GM04503 (cell line): ENCODE results near the gene GLRA3.
A peak's percentile ranks its signal among the peaks of the same experiment; 100 is the strongest.
"Not testable (repeated sequence)": the region's sequence is repeated elsewhere in the genome, so short reads cannot be mapped to it uniquely, and the experiment has no call there.

Source experiments
- DNase-seq: peaks from one replicate; pipeline ENCODE4 v3.0.0-alpha.2; 2012; ENCODE audit warnings: low read depth

GLRA3 gene

DNA sequence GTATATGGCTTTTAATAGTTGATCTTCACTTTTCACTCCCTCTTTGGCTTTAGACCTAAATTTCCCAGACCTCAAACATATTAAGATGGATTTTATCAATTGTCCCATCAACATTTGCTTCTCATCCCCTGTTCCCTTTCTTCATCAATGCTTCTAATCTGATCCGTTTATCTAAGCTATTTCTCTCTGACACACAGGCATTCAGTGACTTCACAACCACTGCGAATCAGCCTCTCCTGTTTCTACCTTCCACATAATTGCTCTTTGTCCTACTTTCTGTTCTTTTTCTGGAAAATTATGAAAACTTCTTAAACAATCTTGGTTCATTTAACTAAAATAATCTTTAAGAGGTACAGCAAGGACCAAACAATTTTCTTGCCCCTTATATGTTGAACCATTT is 115.2 kb downstream of the GLRA3 start:
- DNase-seq = no peak

DNA sequence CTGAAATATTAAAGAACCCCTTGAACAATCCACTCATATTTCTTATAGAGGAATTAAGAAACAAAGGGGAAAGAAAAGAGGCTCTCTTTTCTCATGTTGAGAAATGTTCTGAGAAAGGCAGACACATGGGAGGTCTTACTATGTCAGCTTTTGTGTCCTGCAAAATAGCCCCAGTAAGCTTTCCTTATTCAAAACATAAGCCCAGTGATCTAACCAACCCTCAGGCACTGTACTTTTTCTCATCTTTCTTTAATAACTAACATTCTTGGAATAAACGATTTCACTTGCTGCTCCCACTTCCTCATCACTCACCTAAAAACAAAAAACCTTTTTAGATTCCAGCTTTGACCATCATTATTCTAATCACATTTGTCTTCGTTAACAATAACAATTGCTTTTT is 115.9 kb downstream of the GLRA3 start:
- no peak for DNase-seq

DNA sequence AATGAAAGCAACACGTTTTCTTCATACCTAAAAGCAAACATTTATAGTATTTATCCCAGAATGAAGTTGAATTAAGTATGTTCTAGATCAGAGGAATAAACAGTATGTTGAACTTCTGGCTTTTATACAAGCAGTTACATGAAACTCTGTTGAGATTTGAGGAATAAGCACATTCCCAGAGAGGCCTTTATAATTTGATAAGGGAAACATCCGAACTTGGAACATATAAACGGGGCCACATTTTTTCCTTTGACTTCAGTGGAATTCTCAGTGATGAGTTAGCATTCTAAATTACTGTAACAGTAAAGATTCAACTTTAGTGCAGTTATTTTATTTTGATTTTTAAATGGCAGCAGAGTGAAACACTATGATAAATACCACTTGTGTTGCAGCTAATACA is 119.5 kb downstream of the GLRA3 start:
- no peak for DNase-seq

DNA sequence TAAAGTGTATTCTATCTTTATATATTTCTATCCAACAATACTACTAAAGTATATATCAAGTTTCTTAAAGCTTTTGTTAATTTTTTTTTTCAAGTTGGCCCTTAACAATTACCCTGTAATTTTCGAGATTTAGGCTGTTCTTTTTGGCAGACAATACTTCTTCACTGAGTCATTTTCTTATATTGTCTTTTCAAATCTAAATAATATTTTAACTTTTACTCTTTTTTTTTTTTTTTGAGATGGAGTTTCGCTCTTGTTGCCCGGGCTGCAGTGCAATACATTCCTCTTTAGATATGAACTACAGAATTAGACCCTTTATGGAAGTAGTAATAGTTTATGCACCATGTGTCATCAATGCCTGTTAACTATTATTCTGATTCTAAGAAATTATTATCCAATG is 120.7 kb downstream of the GLRA3 start:
- no peak for DNase-seq

DNA sequence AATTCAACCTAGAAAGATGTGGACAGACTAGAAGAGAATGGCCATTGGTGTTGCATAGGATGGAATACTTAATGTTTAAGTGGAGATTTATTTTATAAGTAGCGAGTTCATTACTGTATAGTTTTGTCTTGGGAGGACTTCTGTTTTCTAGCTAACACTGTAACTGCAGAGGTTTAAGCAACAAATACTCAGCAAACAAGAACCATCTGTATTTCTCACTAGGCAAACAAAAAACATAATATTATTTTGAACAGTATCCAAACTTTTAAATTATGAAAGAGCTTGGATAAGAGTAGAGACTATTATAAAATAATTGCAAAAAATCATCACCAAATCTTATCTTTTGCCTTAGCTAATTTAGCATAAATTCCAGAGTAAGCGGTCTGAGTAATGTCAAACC is 121.1 kb downstream of the GLRA3 start:
- DNase-seq = no peak

DNA sequence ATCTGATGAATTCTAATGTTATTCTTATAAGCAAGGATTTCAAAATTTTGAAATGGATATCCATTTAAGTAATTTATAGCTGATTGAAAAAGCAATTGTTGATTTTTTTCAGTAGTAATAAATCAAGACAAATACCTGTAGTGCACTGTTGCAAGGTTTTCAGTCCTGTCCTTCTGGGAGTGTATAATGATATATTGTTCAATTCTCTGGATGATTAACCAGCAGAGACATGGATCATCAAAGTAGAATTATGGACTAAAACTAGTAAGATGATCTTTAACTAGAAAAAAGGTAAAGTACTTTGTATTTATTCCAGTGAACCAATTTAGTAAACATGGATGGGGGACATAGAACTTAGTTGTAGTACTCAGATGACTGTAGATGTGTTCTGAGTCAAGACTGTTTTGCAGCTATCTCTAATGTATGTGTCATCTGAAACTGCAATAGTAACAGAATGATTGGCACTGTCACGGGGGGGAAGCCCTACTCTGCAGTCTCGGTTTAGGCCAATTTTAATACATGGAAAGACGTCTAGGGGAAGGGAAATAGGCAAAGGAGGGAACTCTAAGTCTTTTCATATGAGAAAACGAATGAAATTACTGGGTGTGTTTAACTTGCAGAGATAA is 121.9 kb downstream of the GLRA3 start:
- DNase-seq = no peak

DNA sequence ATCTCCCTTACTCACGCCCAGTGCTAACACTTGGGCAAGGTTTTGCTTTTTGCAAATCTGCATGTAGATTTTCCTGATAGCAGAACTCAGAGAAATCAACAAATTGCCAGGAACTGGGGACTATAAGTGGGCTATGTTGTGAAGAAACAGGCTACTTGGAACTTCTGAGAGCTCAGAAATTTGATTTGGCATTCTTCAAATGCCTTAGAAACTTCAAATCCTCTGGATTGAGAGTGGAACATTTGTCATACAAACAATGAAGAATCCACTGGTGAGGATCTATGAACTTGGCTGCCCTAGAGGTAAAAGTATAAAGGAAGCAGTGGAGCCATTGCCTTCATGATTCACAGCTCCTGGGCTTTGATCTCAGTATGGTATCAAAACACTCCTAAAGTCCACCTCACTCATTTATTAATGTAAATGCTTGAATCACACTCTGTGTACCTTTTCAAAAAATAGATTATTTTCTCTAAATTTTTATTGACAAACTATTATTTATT is 126.0 kb downstream of the GLRA3 start:
- DNase-seq = no peak

DNA sequence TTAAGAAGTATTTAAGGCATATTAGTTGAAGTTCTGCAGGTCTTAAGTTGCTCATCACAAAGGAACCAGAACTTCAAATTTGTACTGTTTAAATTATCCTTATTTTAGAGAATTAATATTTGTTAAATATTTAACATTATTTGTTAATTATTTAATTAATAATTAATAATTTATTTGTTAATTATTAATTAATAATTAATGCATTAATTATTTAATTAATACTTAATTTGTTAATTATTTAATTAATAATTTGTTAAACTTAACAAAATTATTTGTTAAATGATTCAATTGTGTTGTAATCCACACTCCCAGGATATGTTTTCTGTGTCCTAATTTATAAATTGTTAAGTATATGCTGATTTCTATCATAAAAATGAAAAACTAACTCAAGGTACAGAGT is 129.4 kb downstream of the GLRA3 start:
- no peak for DNase-seq

DNA sequence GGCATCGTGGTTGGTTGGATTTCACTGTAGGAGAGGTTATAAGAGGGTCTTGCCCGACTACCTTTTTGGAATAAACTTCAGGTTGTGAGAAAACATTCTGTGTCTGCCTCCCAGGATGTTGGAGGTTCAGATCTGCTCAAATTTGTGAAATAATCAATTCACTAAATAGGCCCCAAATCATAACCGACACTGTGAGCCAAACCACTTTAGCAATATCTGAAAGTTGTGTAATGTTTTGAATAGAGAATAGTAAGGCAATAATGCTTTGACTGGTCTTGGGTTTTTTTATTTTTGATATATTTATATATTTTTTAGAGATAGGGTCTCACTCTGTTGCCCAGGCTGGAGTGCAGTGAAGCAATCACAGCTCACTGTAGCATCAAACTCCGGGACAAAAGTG is 131.2 kb downstream of the GLRA3 start:
- no peak for DNase-seq

DNA sequence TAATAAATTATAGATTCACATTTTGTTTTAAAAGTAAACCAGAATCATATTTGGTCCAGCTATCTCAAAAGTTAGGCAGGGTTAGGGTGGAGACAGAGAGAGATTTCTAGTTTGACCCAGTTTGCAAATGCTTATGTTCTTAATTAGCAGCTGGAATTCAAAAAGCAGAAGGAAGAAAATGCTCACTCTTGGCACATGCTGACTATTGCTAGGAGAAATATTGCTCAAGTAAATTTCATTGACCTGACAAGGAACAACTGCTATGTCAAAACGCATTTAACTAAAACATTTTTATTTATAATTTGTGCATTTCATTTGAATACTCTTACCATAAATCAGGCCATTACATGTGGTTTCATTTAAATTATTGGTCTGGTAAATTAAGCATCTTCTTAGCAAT is 131.8 kb downstream of the GLRA3 start:
- peak; percentile 27 for DNase-seq

DNA sequence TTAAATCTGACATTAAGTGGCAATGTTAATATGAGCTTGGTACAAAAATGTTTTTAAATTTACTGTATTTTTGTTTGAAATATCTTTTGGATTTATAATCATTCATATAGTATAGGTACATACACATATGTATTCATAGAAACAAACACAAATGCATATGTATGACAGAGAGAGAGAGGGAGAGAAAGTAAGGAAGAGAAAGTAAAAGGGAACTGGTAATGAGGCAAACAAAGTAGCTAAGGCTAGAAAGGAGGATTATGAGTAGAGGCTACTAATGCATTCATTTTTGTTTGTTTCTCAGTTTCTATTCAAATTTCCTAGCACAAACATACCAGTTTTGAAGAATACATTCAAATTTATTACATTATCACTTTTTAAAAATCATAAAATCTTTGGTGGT is 132.4 kb downstream of the GLRA3 start:
- DNase-seq = no peak

DNA sequence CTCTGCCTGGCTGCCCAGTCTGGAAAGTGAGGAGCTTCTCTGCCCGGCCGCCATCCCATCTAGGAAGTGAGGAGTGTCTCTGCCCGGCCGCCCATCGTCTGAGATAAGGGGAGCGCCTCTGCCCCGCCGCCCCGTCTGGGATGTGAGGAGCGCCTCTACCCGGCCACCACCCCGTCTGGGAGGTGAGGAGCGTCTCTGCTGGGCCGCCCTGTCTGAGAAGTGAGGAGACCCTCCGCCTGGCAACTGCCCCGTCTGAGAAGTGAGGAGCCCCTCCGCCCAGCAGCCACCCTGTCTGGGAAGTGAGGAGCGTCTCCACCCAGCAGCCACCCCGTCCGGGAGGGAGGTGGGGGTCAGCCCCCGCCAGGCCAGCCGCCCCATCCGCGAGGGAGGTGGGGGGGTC is 137.2 kb downstream of the GLRA3 start:
- DNase-seq = not testable (repeated sequence)

DNA sequence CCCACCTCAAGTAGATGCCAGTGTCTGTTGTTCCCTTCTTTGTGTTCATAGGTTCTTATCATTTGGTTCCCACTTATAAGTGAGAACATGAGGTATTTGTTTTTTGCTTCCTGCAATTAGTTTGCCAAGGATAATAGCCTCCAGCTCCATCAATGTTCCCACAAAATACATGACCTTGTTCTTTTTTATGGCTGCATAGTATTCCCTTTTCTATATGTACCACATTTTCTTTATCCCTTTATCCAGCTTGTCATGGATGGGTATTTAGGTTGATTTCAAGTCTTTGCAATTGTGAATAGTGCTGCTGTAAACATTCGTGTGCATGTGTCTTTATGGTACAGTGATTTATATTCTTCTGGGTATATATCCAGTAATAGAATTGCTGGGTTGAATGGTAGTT is 138.4 kb downstream of the GLRA3 start:
- no peak for DNase-seq

DNA sequence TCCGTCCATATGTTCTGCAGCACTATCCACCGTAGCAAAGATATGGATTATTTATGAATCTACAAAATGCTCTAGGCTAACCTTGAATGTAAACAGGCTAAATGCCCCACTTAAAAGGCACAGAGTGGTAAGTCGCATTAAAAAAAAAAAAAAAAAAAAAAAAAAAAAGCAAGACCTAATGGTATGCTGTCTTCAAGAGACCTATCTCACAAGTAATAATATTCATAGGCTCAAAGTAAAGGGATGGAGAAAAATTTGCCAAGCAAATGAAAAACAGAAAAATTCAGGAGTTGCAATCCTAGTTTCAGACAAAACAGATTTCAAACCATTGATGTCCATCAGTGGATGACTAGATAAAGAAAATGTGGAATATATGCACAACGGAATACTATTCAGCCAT is 139.4 kb downstream of the GLRA3 start:
- DNase-seq = no peak

DNA sequence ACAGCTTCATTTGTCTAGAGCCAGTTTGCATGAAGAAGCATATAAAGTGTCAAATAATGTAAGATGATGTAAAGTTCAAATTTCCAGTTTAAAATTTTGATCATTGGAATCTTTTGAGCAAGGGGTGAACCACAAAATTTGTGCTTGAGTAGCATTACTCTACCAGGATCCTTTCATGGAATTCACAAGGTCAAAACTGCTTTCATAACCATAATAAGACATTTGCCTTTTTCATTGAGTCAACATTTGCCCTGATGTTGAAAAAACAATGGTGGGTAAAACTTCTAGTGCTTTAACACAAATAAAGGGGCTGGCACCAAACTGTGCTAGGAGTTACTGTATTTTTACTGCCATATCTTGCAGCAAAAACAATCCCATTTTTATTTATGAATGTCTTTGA is 142.2 kb downstream of the GLRA3 start:
- DNase-seq = no peak

DNA sequence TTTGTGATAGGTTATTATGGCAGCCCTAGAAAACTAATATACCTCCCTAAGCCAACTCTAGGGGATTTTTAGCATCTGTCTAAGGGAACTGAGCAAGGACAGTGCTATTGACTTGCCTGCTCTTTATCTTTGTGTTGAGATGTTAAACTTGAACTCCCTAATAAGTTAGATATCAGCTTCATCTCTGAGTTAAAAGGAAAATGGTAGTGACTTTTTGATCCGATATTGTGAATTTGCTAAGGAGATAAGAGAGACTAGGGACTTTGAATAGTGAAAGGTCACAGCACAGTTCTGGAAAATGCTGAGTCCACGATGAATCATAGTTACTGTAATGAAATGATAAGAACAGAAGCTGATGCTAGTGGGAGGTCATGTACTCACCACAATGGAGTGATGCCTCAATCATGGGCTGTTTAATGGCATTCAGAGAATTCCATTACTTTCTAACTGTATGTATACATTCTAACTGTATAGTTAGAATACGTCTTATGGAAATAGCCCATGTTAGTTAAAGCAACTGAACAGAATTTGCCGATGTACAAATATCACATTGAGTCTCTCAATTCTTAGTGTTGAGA is 147.2 kb downstream of the GLRA3 start:
- DNase-seq = no peak

DNA sequence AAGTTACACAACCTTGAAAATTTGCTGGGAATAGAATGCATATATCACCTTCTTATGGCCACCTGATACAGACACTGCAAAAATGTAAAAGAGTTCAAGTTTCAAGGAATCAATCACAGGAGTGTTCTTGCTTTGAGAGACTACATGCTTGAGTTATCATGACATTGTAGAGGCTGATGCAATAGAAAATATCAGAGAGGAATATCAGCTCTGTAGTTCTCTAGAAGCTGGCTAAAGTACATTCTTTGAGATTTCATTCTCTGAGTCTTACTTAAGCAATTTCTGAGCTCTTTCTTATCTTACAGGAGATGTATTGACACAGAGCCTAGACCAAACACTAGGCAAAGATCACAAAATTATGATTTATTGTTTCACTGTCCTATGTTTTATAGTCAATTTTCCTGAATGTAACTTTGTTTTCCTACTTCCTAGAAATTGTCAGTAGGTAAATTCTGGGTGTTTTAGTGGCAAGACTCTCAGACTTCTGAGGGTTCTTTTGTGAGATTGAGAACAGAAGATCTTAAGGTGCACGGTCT is 154.7 kb downstream of the GLRA3 start:
- no peak for DNase-seq

DNA sequence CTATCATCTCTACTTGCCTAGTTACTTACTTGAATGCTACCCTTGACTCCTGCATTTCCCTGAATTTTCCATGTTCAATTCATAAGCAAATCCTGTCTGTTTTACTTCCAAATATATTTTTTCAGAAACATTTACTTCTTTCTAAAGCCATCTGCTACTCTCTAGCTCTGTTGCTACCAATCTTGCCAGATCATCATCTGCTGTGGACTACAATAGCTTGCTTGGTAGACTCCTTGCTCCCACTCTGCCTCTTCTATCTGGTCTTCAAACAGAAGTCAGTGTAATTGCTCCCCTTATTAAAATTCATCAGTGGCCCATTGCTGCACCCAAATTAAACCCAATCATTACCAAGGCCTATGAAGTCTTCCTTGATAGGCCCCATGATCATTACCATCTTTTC is 155.2 kb downstream of the GLRA3 start:
- DNase-seq = no peak

DNA sequence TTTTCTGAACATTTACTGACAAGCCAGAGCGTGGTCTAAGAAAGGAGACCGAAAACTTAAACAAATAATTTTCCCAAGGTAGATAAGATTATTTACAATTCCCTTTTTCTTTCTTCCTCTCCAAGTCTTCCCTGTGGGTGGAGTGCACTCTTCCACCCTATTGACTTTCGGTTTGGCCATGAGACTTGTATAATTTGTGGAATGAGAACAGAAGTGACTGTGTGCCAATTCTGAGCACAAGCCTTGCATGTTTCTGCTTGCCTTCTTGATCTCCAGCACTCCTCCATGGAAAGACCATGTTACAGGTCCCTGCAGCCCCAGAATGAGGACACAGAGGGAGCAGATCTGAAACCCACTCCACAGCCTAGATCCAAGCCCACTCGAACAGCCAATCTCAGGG is 156.8 kb downstream of the GLRA3 start:
- no peak for DNase-seq

DNA sequence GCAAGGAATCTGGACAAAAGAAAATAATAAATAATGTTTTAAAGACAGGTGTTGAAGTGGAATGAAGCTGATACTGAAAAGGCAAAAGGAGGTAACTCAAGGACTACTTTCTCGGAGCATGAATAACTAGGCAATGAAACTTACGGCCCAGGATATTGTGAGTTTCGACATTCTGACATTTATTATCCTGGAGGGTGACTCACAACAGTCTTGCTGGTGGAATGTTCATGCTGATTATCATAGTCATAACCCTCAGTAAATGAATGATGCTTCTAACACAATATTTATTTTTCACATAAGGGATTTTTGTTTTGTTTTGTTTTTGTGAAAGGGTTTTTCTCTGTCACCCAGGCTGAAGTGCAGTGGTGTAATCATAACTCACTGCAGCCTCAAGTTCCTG is 159.8 kb downstream of the GLRA3 start:
- DNase-seq = peak; percentile 87

DNA sequence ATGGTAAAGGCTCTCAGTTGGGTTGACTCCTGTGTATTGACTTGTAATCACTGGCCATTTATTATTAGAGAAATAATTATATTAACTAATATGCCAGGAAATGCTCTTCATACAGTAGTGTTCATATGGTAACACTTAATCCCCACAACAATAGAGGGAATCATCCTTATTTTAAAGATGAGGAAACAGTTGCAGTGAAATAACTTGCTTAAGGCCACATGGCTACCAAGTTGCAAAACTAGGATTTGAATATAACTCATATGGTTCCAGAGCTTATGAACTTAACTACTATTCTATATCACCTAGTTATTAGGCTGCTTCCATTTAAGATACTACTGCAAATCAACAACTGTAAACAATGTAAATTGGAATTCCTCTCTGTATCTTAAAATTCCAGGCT is 163.2 kb downstream of the GLRA3 start:
- no peak for DNase-seq

DNA sequence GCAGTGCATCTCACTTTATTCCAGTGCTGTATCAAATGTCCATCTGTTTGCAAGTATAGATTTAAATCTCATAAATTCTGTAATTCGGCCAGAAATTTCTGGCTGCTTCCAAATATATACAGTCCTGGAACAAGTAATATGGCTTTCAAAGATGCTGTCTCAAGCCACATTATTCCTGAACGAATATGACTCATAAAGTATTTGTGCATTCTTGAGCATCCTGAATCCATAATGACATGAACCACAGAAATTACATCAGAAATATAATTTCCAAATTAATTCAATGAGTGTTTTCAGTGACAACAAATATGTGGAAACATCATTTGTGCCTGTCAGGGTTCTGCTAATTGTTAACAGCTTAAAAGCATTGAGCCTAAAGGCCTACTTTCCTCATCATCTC is 165.8 kb downstream of the GLRA3 start:
- peak; percentile 18 for DNase-seq

DNA sequence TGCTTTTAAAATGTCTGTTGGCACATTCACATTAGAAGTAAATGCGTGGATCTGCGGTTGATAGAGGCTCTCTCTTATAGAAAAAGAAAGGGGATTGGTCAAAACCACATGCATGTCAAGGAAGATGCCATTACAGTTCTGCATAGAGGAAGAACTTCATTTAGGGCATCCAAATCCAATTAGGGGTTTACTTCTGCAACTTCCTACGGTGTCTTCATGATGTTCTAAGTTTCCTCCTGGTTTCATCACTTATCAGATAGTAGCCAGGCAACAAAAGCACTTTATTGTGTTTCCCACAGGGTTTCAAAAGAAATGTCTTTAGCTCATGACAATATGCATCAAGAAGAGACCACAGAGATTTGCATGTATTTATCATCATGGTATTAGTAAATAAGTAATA is 170.8 kb downstream of the GLRA3 start:
- no peak for DNase-seq

DNA sequence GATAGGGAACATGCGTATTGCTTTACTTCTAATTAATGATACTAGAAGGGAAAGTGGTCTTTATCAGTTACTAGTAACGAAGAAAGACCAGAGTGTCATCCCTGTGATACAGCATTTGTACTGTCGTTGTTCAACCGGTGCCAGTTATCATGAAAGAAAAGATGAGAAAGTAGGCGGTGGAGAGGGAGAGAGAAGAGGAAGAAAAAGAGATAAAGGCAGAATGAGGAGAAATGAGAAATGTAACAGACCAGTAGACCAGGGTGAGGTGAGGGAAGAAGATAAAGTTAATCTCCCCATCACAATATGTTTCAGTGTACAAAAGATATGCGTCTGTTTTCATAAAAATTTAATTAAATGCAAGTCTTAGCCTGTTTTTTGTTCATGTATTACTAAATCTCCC is 171.6 kb downstream of the GLRA3 start:
- no peak for DNase-seq
